NCI-H146 (cell line): ENCODE data around the gene TMEM150C.
"Not testable (repeated sequence)": the region's sequence is repeated elsewhere in the genome, so short reads cannot be mapped to it uniquely, and the experiment has no call there.

Source experiments
- DNase-seq: peaks from one replicate; lab custom pipeline; 2025; lab: John Stamatoyannopoulos, UW

TMEM150C gene

DNA sequence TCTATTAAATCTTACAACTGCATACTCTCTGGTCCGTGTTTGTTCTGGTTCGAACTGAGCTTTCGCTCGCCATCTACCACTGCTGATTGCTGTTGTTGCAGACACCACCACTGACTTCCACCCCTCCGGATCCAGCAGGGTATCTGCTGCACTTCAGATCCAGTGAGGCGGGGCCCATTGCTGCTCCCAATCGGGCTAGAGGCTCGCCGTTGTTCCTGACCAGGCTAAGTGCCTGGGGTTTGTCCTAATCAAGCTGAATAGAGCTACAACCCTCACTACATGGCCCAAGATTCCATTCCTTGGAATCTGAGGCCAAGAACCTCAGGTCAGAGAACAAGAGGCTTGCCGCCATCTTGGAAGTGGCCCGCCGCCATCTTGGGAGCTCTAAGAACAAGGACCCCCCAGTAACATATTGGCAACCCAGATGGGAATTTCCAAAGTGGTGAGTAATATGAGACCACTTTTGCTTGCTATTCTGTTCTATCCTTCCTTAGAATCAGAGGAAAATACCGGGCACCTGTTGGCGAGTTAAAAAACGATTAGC, 88.1 kb downstream of the TMEM150C start:
- no peak for DNase-seq

GRCh38 chr4:82473080-82473479, 88.7 kb downstream of the TMEM150C start:
- DNase-seq: not testable (repeated sequence)

DNA sequence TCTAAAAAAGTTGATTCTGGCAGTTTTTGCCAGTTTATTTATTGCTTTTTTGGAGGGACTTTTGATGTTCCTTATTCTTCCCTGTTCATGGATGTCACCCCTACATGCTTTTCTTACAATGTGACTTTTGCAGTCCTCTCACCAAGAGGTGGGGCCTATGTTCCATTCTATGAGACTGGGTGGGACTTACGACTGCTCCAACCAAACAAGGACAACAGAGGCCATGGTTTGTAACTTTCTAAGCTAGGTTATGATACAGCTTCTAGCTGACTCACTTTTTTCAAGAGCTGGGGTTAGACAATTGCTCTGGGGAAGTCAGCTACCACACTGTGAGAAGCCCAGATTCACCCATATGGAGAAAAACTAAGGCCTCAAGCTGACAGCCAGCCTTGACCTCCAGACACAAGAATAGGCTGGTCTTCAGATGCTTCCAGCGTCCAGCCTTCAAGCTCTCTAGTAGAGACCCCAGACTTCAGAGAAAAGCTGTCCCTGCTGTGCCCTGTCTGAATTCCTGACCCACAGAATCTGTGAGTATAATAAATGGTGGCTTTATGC, 91.9 kb downstream of the TMEM150C start:
- DNase-seq: peak; percentile 17

- peak; percentile 67 for DNase-seq
Measured at GRCh38 chr4:82467471-82467870, 94.3 kb downstream of the TMEM150C start.

GRCh38 chr4:82463221-82463620, 98.6 kb downstream of the TMEM150C start:
- DNase-seq: no peak

- DNase-seq: peak; percentile 75
Measured at GRCh38 chr4:82462415-82462831, 99.4 kb downstream of the TMEM150C start.

DNA sequence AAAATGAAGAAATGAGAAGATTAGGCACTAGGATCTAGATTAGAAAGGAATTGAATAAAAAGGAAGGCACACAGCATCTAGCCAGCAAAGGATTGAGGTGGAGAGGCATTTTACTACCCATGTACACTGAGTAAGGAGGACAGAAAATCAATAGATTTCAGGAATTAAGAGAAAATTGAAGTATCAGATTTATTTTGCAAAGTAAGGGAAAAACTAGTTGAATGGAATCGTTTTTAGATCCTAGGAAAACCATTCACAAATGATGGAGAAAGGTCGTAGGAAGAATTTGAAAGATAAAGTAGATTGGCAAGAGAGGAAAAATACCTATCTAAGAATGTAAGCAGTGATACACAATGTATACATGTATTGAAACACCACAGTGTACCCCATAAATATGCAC, 100.1 kb downstream of the TMEM150C start:
- DNase-seq: no peak

DNA sequence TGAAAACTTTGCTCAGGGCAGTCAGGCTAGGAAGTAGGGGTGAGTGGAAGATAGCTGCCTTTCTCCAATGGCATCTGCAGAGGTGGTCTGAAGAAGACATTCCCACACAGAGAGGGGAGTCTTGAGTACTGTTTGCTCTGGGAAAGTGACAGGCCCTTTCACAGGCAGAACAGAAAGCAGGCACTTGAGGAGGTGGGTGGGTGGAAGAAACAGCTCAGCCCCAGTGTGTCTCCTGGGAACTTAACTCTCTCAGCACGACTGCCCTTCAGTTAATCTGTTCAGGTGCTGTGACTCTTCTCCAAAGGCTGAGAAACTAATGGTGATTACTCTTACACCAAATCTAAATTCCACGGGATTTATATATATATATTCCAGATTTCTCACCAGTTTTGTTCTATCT, 103.1 kb downstream of the TMEM150C start:
- no peak for DNase-seq

DNA sequence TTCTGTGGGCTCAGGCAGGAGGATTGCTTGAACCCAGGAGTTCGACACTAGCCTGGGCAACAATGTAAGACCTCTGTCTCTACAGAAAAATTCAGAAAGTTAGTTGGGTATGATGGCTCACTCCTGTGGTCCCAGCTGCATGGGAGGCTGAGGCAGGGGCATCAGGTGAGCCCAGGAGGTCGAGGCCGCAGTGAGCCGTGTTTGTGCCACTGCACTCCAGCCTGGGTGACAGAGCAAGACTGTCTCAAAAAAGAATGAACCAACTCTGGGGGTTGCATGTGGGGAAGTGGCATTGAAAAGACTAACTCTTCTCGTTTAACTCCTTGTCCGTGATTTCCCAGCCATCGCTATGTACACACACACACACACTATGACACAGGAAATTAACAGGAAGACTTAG, 104.5 kb downstream of the TMEM150C start:
- no peak for DNase-seq

GRCh38 chr4:82452026-82452425, 109.8 kb downstream of the TMEM150C start:
- DNase-seq: no peak

DNA sequence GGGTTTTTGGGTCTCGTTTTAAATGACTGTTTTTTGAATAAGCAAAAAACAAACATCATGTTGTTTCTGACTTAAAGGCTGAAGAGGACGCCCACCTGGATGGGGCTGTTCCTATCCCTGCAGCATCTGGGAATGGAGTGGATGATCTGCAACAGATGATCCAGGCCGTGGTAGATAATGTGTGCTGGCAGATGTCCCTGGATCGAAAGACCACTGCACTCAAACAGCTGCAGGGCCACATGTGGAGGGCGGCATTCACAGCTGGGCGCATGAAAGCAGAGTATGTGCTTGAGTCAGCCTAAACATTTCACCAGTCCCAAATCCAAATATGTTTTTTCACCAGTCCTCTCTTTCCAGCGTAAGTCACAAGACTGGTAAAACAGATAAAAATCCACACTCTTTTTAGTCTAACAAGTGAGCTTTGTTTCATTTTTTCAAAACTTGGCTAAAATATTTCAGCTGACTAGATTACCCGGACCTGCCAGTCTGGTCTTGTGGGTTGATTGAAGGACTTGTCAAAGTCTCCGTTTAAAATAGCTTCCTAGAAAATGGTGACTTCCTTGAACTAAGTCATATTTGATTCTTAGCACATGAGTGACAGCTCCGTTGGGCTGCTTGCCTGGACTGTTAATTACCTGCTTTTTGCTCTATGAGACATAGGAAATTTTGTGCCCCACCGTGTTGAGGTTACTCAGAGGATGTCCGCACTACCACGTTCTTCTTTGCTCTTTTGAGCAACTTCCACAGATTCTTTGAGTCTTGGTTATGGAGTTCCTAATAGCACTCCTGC, 110.6 kb downstream of the TMEM150C start:
- DNase-seq: no peak

DNA sequence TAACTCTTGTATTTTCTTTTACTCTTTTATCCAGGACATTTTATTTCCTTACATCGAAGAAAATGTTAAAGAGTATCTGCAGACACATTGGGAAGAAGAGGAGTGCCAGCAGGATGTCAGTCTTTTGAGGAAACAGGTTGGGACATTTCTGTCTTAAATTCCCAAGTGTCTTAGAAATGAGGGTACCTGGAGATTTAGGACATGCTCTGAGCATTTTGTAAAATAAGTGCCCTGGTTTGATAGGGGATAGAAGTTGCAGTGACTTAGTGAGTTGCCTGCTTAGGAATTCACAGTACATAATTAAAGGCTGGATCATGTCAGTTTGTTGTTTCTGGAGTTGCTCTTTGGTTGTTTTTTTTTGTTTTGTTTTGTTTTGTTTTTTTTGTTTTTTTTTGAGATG, 113.9 kb downstream of the TMEM150C start:
- DNase-seq: no peak

DNA sequence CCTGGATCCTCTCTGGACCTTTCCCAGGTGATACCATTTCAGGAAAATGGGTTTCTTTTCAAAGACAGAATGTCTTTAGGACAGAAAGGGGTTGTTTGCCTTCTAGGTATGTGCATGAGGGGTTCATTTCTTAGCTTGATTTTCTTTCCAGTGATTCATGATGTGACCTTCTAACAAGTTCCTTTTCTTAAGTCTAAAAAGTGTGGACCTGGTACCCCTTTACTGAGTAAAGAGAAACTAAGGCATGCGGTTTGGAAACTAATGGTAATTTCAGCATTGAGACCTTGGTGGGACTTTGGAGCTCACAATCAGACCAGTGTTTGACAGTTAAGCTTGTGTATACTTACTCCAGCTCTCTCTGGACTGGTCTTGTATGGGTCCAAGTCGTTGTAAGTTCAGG, 122.7 kb downstream of the TMEM150C start:
- DNase-seq: no peak

GRCh38 chr4:82437285-82438005, 124.3 kb downstream of the TMEM150C start:
- DNase-seq: no peak

GRCh38 chr4:82436780-82437179, 125.0 kb downstream of the TMEM150C start:
- DNase-seq: no peak

DNA sequence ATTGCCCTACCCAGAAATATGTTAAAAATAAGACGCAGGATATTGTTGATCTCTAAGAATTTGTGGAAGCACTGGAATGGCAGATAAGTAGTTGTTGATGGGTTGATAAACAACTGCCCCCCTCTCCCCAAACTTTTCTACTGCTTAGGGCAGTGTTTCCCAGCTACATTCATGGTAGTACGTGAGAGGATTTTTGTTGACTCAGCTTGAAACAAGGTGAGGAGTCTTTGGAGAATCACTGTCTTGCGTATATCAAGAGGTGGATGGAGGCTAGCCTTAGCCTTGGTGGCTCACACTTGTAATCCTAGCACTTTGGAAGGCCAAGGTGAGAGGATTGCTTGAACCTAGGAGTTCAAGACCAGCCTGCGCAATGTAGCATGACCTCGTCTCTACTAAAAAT, 125.7 kb downstream of the TMEM150C start:
- DNase-seq: no peak

GRCh38 chr4:82434949-82435348, 126.8 kb downstream of the TMEM150C start:
- DNase-seq: no peak

DNA sequence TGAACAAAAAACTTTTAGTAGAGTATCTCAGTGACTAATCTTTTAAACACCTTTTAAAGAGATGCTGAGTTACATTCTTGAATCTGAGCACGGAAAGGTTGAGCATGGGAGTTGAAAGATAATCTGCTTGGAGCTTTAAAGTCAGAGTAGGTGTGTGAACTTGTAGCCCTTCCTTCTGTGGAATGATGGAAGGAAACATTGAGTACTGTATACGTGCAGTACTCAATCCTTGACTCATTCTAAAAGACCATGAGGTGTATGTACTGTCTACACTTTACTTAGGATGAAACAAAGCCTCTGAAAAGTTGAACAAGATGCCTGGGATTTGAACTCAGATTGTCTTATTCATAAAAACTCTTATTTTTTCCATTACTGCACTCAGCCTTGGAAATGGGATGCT, 128.0 kb downstream of the TMEM150C start:
- DNase-seq: no peak
